A549 (cell line): Measurements from ENCODE around the gene TMEM132D. TPM values are rescaled to one million over a fixed set of nuclear protein-coding genes. Genes with fewer than 3 reads are reported as not detected.

Source experiments
- ATAC-seq, 2 experiments: fragments of 200-7000 bp in 1 of 2; fragments of >200 bp in 1 of 2; cut with Nextera tagmentation in 1 of 2; cut with Tn5 transposase in 1 of 2; 3 replicates each; pipeline versions ENCODE4 v1.8.0 to v1.9.1; 2018 to 2020; ENCODE audit warnings: mild to moderate bottlenecking in 1 of 2, moderate library complexity in 1 of 2
- CTCF ChIA-PET: fragments of 300-600 bp; sonication (Branson Sonifier 250); formaldehyde crosslinking; extraction: SDS; loops from one replicate; lab custom pipeline; 2021; ENCODE audit warnings: antibody characterized with exemption, inconsistent platforms; lab: Yijun Ruan, JAX
- POLR2A ChIA-PET: fragments of 350-600 bp; formaldehyde crosslinking; extraction: SDS; loops from one replicate; lab custom pipeline; 2021; ENCODE audit warnings: antibody characterized with exemption, inconsistent platforms; lab: Yijun Ruan, JAX
- DNase-seq, 2 experiments: peaks; one replicate each; pipeline versions ENCODE4 v3.0.0 to v3.0.0-alpha.2; 2011 to 2016; ENCODE audit warnings: low read depth in 1 of 2, low spot score in 1 of 2
- FAIRE-seq: peaks from 2 replicates; lab custom pipeline; 2011; peaks lifted over from hg19 to GRCh38; lab: Jason Lieb, UNC
- H3K27ac ChIP-seq, 2 experiments: fragments of >200 bp; sonication (Bioruptor Twin); formaldehyde crosslinking; 3 replicates each; pipeline ENCODE4 v1.5.1; 2016 to 2017
- H3K4me1 ChIP-seq: fragments of >200 bp; sonication (Bioruptor Twin); formaldehyde crosslinking; 3 replicates; pipeline ENCODE4 v1.6.1; 2016
- H3K4me2 ChIP-seq: fragments of >200 bp; sonication (Bioruptor Twin); formaldehyde crosslinking; 3 replicates; pipeline ENCODE4 v1.6.1; 2016
- H3K4me3 ChIP-seq: fragments of >200 bp; sonication (Bioruptor Twin); formaldehyde crosslinking; 3 replicates; pipeline ENCODE4 v1.5.1; 2016
- H3K9me3 ChIP-seq: fragments of >200 bp; sonication (Bioruptor Twin); formaldehyde crosslinking; 3 replicates; pipeline ENCODE4 v1.6.1; 2016
- ATOH8 ChIP-seq: fragments of 250-450 bp; sonication (Bioruptor Pico); IDR thresholded peaks from 2 replicates; pipeline ENCODE4 v1.5.0; 2020; ENCODE audit warnings: low read depth, mild to moderate bottlenecking, moderate library complexity
- CBX8 ChIP-seq: fragments of 200-600 bp; sonication (generic); IDR thresholded peaks from 2 replicates; pipeline ENCODE4 v1.6.1; 2016
- CHD4 ChIP-seq: fragments of 200-600 bp; sonication (generic); IDR thresholded peaks from 2 replicates; pipeline ENCODE4 v1.6.1; 2016; ENCODE audit warnings: antibody characterized with exemption, mild to moderate bottlenecking, borderline replicate concordance
- CTCF ChIP-seq: fragments of >200 bp; sonication (Bioruptor Twin); formaldehyde crosslinking; IDR thresholded peaks from 3 replicates; pipeline ENCODE4 v1.5.1; 2016
- EP300 ChIP-seq, 2 experiments: fragments of >200 bp; sonication (Bioruptor Twin); formaldehyde crosslinking; IDR thresholded peaks; 2 replicates in 1 of 2; 3 replicates in 1 of 2; pipeline ENCODE4 v1.6.1; 2016 to 2017
- FOSL2 ChIP-seq, 2 experiments: fragments of 450-650 bp in 1 of 2; fragments of >200 bp in 1 of 2; sonication (Bioruptor Twin) in 1 of 2; formaldehyde crosslinking; IDR thresholded peaks; 2 replicates each; pipeline versions ENCODE4 v1.5.0 to v1.6.1; 2016 to 2020; ENCODE audit warnings: mild to moderate bottlenecking in 1 of 2, moderate library complexity in 1 of 2
- FOXS1 ChIP-seq: fragments of 250-450 bp; sonication (Bioruptor Pico); IDR thresholded peaks from 2 replicates; pipeline ENCODE4 v1.5.0; 2020; ENCODE audit warnings: mild to moderate bottlenecking, moderate library complexity
- GATA3 ChIP-seq: IDR thresholded peaks from 2 replicates; pipeline ENCODE4 v1.6.1; 2012; ENCODE audit warnings: borderline replicate concordance
- HES2 ChIP-seq: fragments of >200 bp; sonication (Bioruptor Twin); formaldehyde crosslinking; IDR thresholded peaks from 2 replicates; pipeline ENCODE4 v1.6.1; 2016
- HEYL ChIP-seq: fragments of 250-450 bp; sonication (Bioruptor Pico); IDR thresholded peaks from 2 replicates; pipeline ENCODE4 v1.8.0; 2021; ENCODE audit warnings: mild to moderate bottlenecking, moderate library complexity
- HOXB5 ChIP-seq: fragments of 250-450 bp; sonication (Bioruptor Pico); IDR thresholded peaks from 2 replicates; pipeline ENCODE4 v1.5.0; 2020; ENCODE audit warnings: mild to moderate bottlenecking, moderate library complexity
- JUN ChIP-seq, 2 experiments: fragments of >200 bp; sonication (Bioruptor Twin); formaldehyde crosslinking; IDR thresholded peaks; 2 replicates in 1 of 2; 3 replicates in 1 of 2; pipeline ENCODE4 v1.6.1; 2016 to 2017
- JUNB ChIP-seq: fragments of >200 bp; sonication (Bioruptor Twin); formaldehyde crosslinking; IDR thresholded peaks from 2 replicates; pipeline ENCODE4 v1.6.1; 2016
- MAX ChIP-seq: IDR thresholded peaks from 2 replicates; pipeline ENCODE4 v1.6.1; 2012
- MYC ChIP-seq: IDR thresholded peaks from 2 replicates; pipeline ENCODE4 v1.6.1; 2012; ENCODE audit warnings: mild to moderate bottlenecking, inconsistent platforms, low read length, improper control_type of control experiment, borderline replicate concordance
- NR3C1 ChIP-seq: fragments of >200 bp; sonication (Bioruptor Twin); formaldehyde crosslinking; IDR thresholded peaks from 3 replicates; pipeline ENCODE4 v1.6.1; 2017
- PBX3 ChIP-seq: IDR thresholded peaks from 2 replicates; pipeline ENCODE4 v1.6.1; 2012
- PHF8 ChIP-seq: fragments of 200-600 bp; sonication (generic); IDR thresholded peaks from 2 replicates; pipeline ENCODE4 v1.6.1; 2016; ENCODE audit warnings: low read depth, mild to moderate bottlenecking, antibody characterized with exemption, moderate library complexity, borderline replicate concordance
- POLR2A ChIP-seq: IDR thresholded peaks from 2 replicates; pipeline ENCODE4 v1.6.1; 2012; ENCODE audit warnings: mild to moderate bottlenecking, low read length
- POLR2AphosphoS2 ChIP-seq: conservative IDR thresholded peaks from 2 replicates; pipeline ENCODE4 v1.6.1; 2012; ENCODE audit warnings: low read length, improper control_type of control experiment, inconsistent platforms
- RAD21 ChIP-seq, 2 experiments: fragments of >200 bp in 1 of 2; sonication (Bioruptor Twin) in 1 of 2; formaldehyde crosslinking in 1 of 2; IDR thresholded peaks in 1 of 2; conservative IDR thresholded peaks in 1 of 2; 2 replicates in 1 of 2; 3 replicates in 1 of 2; pipeline ENCODE4 v1.6.1; 2012 to 2018; ENCODE audit warnings: inconsistent platforms in 1 of 2
- RARB ChIP-seq: fragments of 250-450 bp; sonication (Bioruptor Pico); IDR thresholded peaks from 2 replicates; pipeline ENCODE4 v1.8.0; 2021; ENCODE audit warnings: mild to moderate bottlenecking, moderate library complexity
- RCOR1 ChIP-seq: fragments of 150-350 bp; IDR thresholded peaks from 2 replicates; pipeline ENCODE4 v1.6.1; 2014; ENCODE audit warnings: antibody characterized with exemption, low read length, low read depth
- RNF2 ChIP-seq: fragments of 200-600 bp; sonication (generic); IDR thresholded peaks from 2 replicates; pipeline ENCODE4 v1.6.1; 2016; ENCODE audit warnings: low read depth, mild to moderate bottlenecking, antibody characterized with exemption, moderate library complexity, borderline replicate concordance
- SREBF2 ChIP-seq: fragments of 450-650 bp; IDR thresholded peaks from 2 replicates; pipeline ENCODE4 v1.6.1; 2014; ENCODE audit warnings: mild to moderate bottlenecking, moderate library complexity
- TFCP2L1 ChIP-seq: fragments of 250-450 bp; sonication (Bioruptor Pico); IDR thresholded peaks from 2 replicates; pipeline ENCODE4 v1.5.0; 2021; ENCODE audit warnings: mild to moderate bottlenecking
- ZC3H11A ChIP-seq: fragments of 450-650 bp; IDR thresholded peaks from 2 replicates; pipeline ENCODE4 v1.6.1; 2014; ENCODE audit warnings: antibody characterized with exemption, mild to moderate bottlenecking
- ZFP36 ChIP-seq: fragments of 450-650 bp; IDR thresholded peaks from 2 replicates; pipeline ENCODE4 v1.6.1; 2014; ENCODE audit warnings: borderline replicate concordance; ENCODE audit not compliant: partially characterized antibody
- ZSCAN20 ChIP-seq: fragments of 250-450 bp; sonication (Bioruptor Pico); IDR thresholded peaks from 2 replicates; pipeline ENCODE4 v1.8.0; 2022; ENCODE audit warnings: mild to moderate bottlenecking, moderate library complexity
- WGBS: methylation state at CpG from one replicate; pipeline ENCODE4 v1.1.6; 2017; ENCODE audit errors: missing lambda C conversion rate; 5-methylcytosine and 5-hydroxymethylcytosine counted together
- polyA plus RNA-seq, 4 experiments: library from polyadenylated mRNA; depleted of rRNA in 3 of 4; stranded (reverse); fragments of >200 nt; fragmentation: RNase III in 1 of 4; extraction: RNeasy Plus Mini Kit Qiagen cat#74134 plus additional on column Dnase treatment in 1 of 4; gene quantifications; 2 replicates in 3 of 4; 3 replicates in 1 of 4; pipeline ENCODE4 v1.2.3, GENCODE V29; 2011 to 2017

TMEM132D gene
- polyA plus RNA-seq, 2 of the 4 experiments (the other 2 are of a cell fraction) = not detected

GRCh38 chr12:129231491-129231890 is 672.3 kb downstream of the TMEM132D start:
- CTCF ChIA-PET = interaction anchor here (1.6 kb wide), 1 partner anchor 10 kb away, joined by 4 read pairs; no protein-coding TSS in a partner anchor
- H3K27ac ChIP-seq = no peak overlapping the region
- POLR2A ChIA-PET = no interaction called here
- FAIRE-seq (no peak), ATAC-seq (no peak), DNase-seq (no peak)
- H3K4me2 ChIP-seq = no peak overlapping the region
- WGBS = 0% methylated on average over 3 of the region's 3 CpGs
- H3K4me3 ChIP-seq = no peak overlapping the region
- no peaks in the 10 kb centered on the region for H3K9me3 ChIP-seq
- no peak for TF ChIP-seq RCOR1
- TF ChIP-seq FOSL2 (IDR thresholded peaks at IDR 0.05) = no peak
- TF ChIP-seq FOSL2 (CRISPR knock-in tag; IDR thresholded peaks at IDR 0.05) = no peak
- TF ChIP-seq NR3C1 = no peak
- TF ChIP-seq MAX = no peak
- no peak for TF ChIP-seq SREBF2
- no peak for TF ChIP-seq HOXB5
- TF ChIP-seq GATA3 = no peak
- no peak for TF ChIP-seq RARB (CRISPR knock-in tag)
- no peak for TF ChIP-seq HES2
- no peaks in the 10 kb centered on the region for H3K4me1 ChIP-seq

GRCh38 chr12:129230995-129231394 is 672.8 kb downstream of the TMEM132D start:
- TF ChIP-seq POLR2AphosphoS2 (no peak), EP300 (IDR thresholded peaks at IDR 0.05) (no peak), CBX8 (no peak), SREBF2 (no peak), RCOR1 (no peak)
- WGBS = 2% methylated on average over 4 of the region's 4 CpGs
- ATAC-seq = no peak
- Histone ChIP-seq H3K4me3 (no peak overlapping the region), H3K4me1 (no peaks in the 10 kb centered on the region), H3K9me3 (no peaks in the 10 kb centered on the region), H3K27ac (no peak overlapping the region), H3K4me2 (no peak overlapping the region)
- DNase-seq = no peak
- POLR2A ChIA-PET = no interaction called here
- no peak for FAIRE-seq
- CTCF ChIA-PET = interaction anchor here (1.6 kb wide), 1 partner anchor 9 kb away, joined by 4 read pairs; no protein-coding TSS in a partner anchor

- Histone ChIP-seq H3K27ac (no peak overlapping the region), H3K4me1 (no peaks in the 10 kb centered on the region), H3K4me3 (no peak overlapping the region), H3K4me2 (no peak overlapping the region), H3K9me3 (0 out of 3 replicates have a peak, but pooled peaks cover 4% of the 10 kb centered on the region)
- ChIA-PET CTCF (no interaction called here), POLR2A (no interaction called here)
- TF ChIP-seq CHD4 (no peak), RNF2 (no peak), HEYL (CRISPR knock-in tag) (no peak)
- FAIRE-seq = no peak
- ATAC-seq = no peak
- 7% methylated on average over 6 of the region's 6 CpGs for WGBS
- no peak for DNase-seq
These were observed 677.0 kb downstream of the TMEM132D start for GRCh38 chr12:129226851-129227250.

GRCh38 chr12:129226005-129226404 is 677.8 kb downstream of the TMEM132D start:
- no peak for DNase-seq
- no peak overlapping the region for H3K4me3 ChIP-seq
- TF ChIP-seq PHF8 (no peak), RAD21 (conservative IDR thresholded peaks at IDR 0.05 in 1 of 2, IDR thresholded peaks at IDR 0.05 in 1 of 2) (no peak), MYC (no peak), MAX (no peak), ATOH8 (CRISPR knock-in tag) (no peak), ZC3H11A (no peak), TFCP2L1 (CRISPR knock-in tag) (no peak), POLR2A (no peak), HEYL (CRISPR knock-in tag) (no peak), EP300 (IDR thresholded peaks at IDR 0.05) (no peak), ZFP36 (no peak), ZSCAN20 (no peak), PBX3 (no peak), JUNB (no peak), FOXS1 (CRISPR knock-in tag) (no peak), JUN (IDR thresholded peaks at IDR 0.05) (no peak), CTCF (no peak)
- TF ChIP-seq, all 56 proteins: peak for 0
- FAIRE-seq (no peak), ATAC-seq (no peak)
- Histone ChIP-seq H3K4me2 (no peak overlapping the region), H3K4me1 (no peaks in the 10 kb centered on the region), H3K9me3 (0 out of 3 replicates have a peak, but pooled peaks cover 4% of the 10 kb centered on the region), H3K27ac (no peak overlapping the region)
- CTCF ChIA-PET = no interaction called here
- POLR2A ChIA-PET = no interaction called here
- WGBS = 8% methylated on average over 7 of the region's 7 CpGs
